ENCODE measurements around the gene TOP2B. TPM values are rescaled to one million over a fixed set of nuclear protein-coding genes. Genes with fewer than 3 reads are reported as not detected.

The TOP2B gene, protein sequence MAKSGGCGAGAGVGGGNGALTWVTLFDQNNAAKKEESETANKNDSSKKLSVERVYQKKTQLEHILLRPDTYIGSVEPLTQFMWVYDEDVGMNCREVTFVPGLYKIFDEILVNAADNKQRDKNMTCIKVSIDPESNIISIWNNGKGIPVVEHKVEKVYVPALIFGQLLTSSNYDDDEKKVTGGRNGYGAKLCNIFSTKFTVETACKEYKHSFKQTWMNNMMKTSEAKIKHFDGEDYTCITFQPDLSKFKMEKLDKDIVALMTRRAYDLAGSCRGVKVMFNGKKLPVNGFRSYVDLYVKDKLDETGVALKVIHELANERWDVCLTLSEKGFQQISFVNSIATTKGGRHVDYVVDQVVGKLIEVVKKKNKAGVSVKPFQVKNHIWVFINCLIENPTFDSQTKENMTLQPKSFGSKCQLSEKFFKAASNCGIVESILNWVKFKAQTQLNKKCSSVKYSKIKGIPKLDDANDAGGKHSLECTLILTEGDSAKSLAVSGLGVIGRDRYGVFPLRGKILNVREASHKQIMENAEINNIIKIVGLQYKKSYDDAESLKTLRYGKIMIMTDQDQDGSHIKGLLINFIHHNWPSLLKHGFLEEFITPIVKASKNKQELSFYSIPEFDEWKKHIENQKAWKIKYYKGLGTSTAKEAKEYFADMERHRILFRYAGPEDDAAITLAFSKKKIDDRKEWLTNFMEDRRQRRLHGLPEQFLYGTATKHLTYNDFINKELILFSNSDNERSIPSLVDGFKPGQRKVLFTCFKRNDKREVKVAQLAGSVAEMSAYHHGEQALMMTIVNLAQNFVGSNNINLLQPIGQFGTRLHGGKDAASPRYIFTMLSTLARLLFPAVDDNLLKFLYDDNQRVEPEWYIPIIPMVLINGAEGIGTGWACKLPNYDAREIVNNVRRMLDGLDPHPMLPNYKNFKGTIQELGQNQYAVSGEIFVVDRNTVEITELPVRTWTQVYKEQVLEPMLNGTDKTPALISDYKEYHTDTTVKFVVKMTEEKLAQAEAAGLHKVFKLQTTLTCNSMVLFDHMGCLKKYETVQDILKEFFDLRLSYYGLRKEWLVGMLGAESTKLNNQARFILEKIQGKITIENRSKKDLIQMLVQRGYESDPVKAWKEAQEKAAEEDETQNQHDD (N-terminal part only)
- total RNA-seq, result 63.9 and 68.5 TPM in 2 replicates

DNA sequence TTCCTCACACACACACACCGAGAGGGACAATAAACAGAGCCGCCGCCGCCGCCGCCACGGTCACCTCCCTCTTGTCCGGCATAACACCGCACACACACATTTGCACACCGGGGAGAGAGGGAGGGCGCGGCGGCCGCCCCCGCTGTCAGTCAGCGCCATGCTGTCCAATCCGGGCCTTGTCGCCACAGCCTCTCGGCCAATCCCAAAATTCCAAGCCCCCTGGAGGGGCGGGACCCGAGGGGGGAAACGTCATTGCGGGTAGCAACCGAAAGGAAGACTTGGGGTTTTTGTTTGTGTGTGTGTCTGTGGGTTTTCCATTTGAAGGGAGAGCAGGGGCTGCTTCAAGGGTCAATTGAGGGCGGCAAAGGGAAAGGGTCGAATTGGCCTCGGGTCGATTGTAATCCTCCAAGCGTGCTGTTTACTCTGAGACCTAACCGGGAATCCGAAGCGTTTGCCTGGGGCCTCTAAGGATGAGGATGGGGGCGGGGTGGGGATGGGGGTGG lies at the start of gene TOP2B:
Gene TOP2B, minus strand, starts transcription at position 96 of the 503 bp plus-strand sequence. CDS start 610 bp downstream, outside the sequence.

Small RNAs within 50 kb of the gene (small RNA-seq; reads per million reads assigned to genes)
- gene CRIP1P2 (ENCODE audit: low replicate concordance), result not detected
- gene RF01161 (ENCODE audit: low replicate concordance), result not detected
- gene RF02271 (ENCODE audit: low replicate concordance), result not detected

Other genes starting within 250 kb of the TOP2B start
- 1.8 and 12.9 TPM in 2 replicates for gene RARB, start 236.6 kb downstream of the TOP2B start, total RNA-seq
- gene NGLY1, start 118.5 kb upstream of the TOP2B start, total RNA-seq, result 21.0 and 21.2 TPM in 2 replicates
- 5.6 and 9.0 TPM in 2 replicates for gene OXSM, start 125.2 kb upstream of the TOP2B start, total RNA-seq

All from placental pericyte (primary cell).